ENCODE data around the gene ADCY10. TPM values are rescaled to one million over a fixed set of nuclear protein-coding genes. Genes with fewer than 3 reads are reported as not detected.

Gene ADCY10
- total and polyA plus RNA-seq, 2 donors (not counting 3 experiments of a cell fraction or from before 2014, with no cell fraction given): not detected

- no peaks in the 10 kb centered on the region for H3K9me1 ChIP-seq (replicated peaks; ENCODE audit: control insufficient read depth, extremely low read depth, insufficient read depth, low read length)
- dilution Hi-C loops (cut with MboI; ENCODE audit: extremely low pct_ligation_motif_present, low sequenced_read_pairs) (no loop called here), intact Hi-C loops (cut with micrococcal nuclease) (no loop called here)
- H3K27me3 ChIP-seq (ENCODE audit: control insufficient read depth in 2 of 2, insufficient read depth in 2 of 2, low read length in 2 of 2): no peaks in the 10 kb centered on the region
- no peak overlapping the region for H3K9ac ChIP-seq (replicated peaks; ENCODE audit: extremely low read depth, insufficient read depth, low read length)
- DNase-seq (ENCODE audit: low read depth, low spot score) (no peak), FAIRE-seq (peak; percentile 54)
- no peak overlapping the region for H3K4me3 ChIP-seq (replicated peaks in 1 of 3; ENCODE audit: insufficient read depth in 1 of 3, low read depth in 1 of 3, low read length in 3 of 3)
- H3K27ac ChIP-seq (ENCODE audit: insufficient read depth, low read depth, low read length): no peak overlapping the region
- no peaks in the 10 kb centered on the region for H3K36me3 ChIP-seq (ENCODE audit: control insufficient read depth in 2 of 2, extremely low read depth in 1 of 2, insufficient read depth in 2 of 2, low read length in 2 of 2)
- TF ChIP-seq MYC (IDR thresholded peaks at IDR 0.05; ENCODE audit: low read depth, low read length) (no peak), POLR2A (IDR thresholded peaks at IDR 0.05; ENCODE audit: low read depth, low read length) (no peak), POLR2AphosphoS5 (IDR thresholded peaks at IDR 0.05; ENCODE audit: insufficient read depth, low read depth, low read length) (no peak), EZH2 (IDR thresholded peaks at IDR 0.05; ENCODE audit: borderline replicate concordance, low read depth, low read length, severe bottlenecking) (no peak), GATA2 (IDR thresholded peaks at IDR 0.05; ENCODE audit: insufficient read depth, insufficient read length, low read depth, low read length) (no peak), CTCF (IDR thresholded peaks at IDR 0.05; ENCODE audit: extremely low read depth in 1 of 2, insufficient read depth in 1 of 2, low read depth in 1 of 2, low read length in 2 of 2) (no peak), FOS (IDR thresholded peaks at IDR 0.05; ENCODE audit: borderline replicate concordance, insufficient read depth, low read length) (no peak), MAX (IDR thresholded peaks at IDR 0.05; ENCODE audit: insufficient read depth, insufficient read length) (no peak), JUN (IDR thresholded peaks at IDR 0.05; ENCODE audit: borderline replicate concordance, insufficient read depth, insufficient read length, low read depth) (no peak)
- ChIA-PET POLR2A (no interaction called here), CTCF (interaction anchor here (0.7 to 1.4 kb wide), 3 partner anchors 26 to 253 kb away, joined by 3 to 5 read pairs (median 4); no protein-coding TSS in a partner anchor)
- H3K4me2 ChIP-seq (ENCODE audit: insufficient read depth, low read length): no peak overlapping the region
- peaks cover 2% of the 10 kb centered on the region for H3K4me1 ChIP-seq (ENCODE audit: control insufficient read depth, extremely low read depth, insufficient read depth, low read length)
- H4K20me1 ChIP-seq (replicated peaks; ENCODE audit: control insufficient read depth, extremely low read depth, insufficient read depth, low read length): no peaks in the 10 kb centered on the region
- H3K9me3 ChIP-seq (replicated peaks; ENCODE audit: control insufficient read depth, insufficient read depth, low read length): no peaks in the 10 kb centered on the region
- no TSS peak for BruUV-seq (replicated peaks)
- peak overlapping the region; percentile 42 for H2AFZ ChIP-seq (ENCODE audit: low read depth, low read length)
- no peaks in the 10 kb centered on the region for H3K79me2 ChIP-seq (ENCODE audit: control insufficient read depth, insufficient read depth, low read length)
Observed at GRCh38 chr1:167829868-167830267, 84.1 kb downstream of the ADCY10 start.
